Smooth muscle cell (in vitro differentiated cells): ENCODE data around the gene CAPN2. TPM values are rescaled to one million over a fixed set of nuclear protein-coding genes. Genes with fewer than 3 reads are reported as not detected.

Source experiments
- DNase-seq: peaks from one replicate; lab custom pipeline; 2025; ENCODE audit not compliant: unreplicated experiment; lab: John Stamatoyannopoulos, UW
- H2AFZ ChIP-seq: fragments of 200-600 bp; sonication (generic); 2 replicates; pipeline ENCODE4 v1.6.0; 2016; ENCODE audit warnings: antibody characterized with exemption, low read depth, mild to moderate bottlenecking
- H3F3A ChIP-seq: fragments of 200-600 bp; sonication (generic); 2 replicates; pipeline ENCODE4 v1.6.0; 2017; ENCODE audit warnings: antibody characterized with exemption, low read depth
- H3K27ac ChIP-seq: fragments of 200-600 bp; sonication (generic); 2 replicates; pipeline ENCODE4 v1.5.1; 2016; ENCODE audit warnings: low read depth, mild to moderate bottlenecking
- H3K27me3 ChIP-seq: fragments of 200-600 bp; sonication (generic); 2 replicates; pipeline ENCODE4 v1.6.1; 2016; ENCODE audit warnings: low read depth, mild to moderate bottlenecking
- H3K36me3 ChIP-seq: fragments of 200-600 bp; sonication (generic); 2 replicates; pipeline ENCODE4 v1.5.1; 2016; ENCODE audit warnings: low read depth
- H3K4me1 ChIP-seq: fragments of 200-600 bp; sonication (generic); 2 replicates; pipeline ENCODE4 v1.5.1; 2016; ENCODE audit warnings: low read depth
- H3K4me2 ChIP-seq: fragments of 200-600 bp; sonication (generic); 2 replicates; pipeline ENCODE4 v1.6.0; 2016; ENCODE audit warnings: mild to moderate bottlenecking
- H3K4me3 ChIP-seq: fragments of 200-600 bp; sonication (generic); 2 replicates; pipeline ENCODE4 v1.5.1; 2016; ENCODE audit warnings: mild to moderate bottlenecking
- H3K79me2 ChIP-seq: fragments of 200-600 bp; sonication (generic); 2 replicates; pipeline ENCODE4 v1.6.0; 2016; ENCODE audit warnings: low read depth, mild to moderate bottlenecking
- H3K9ac ChIP-seq: fragments of 200-600 bp; sonication (generic); 2 replicates; pipeline ENCODE4 v1.6.0; 2016; ENCODE audit warnings: low read depth
- H3K9me3 ChIP-seq: fragments of 200-600 bp; sonication (generic); replicated peaks from 2 replicates; pipeline ENCODE4 v1.5.1; 2016; ENCODE audit warnings: low read depth
- H4K20me1 ChIP-seq: fragments of 200-600 bp; sonication (generic); 2 replicates; pipeline ENCODE4 v1.6.0; 2016; ENCODE audit warnings: low read depth
- WGBS: methylation state at CpG from one replicate; pipeline ENCODE4 v1.1.7; 2016; ENCODE audit warnings: low lambda C conversion rate; 5-methylcytosine and 5-hydroxymethylcytosine counted together
- polyA plus RNA-seq: library from polyadenylated mRNA; unstranded; fragments of >200 nt; fragmentation: Nextera tagmentation; extraction: Ambion mirVana; gene quantifications from 2 replicates; pipeline ENCODE4 v1.2.1, GENCODE V29; 2016
- total RNA-seq: library from RNA; depleted of rRNA; stranded (reverse); fragments of >200 nt; gene quantifications from 2 replicates; pipeline ENCODE4 v1.2.3, GENCODE V29; 2014
- TF ChIP-seq, protein P1 (sequence below): fragments of 200-600 bp; sonication (generic); IDR thresholded peaks from 2 replicates; pipeline ENCODE4 v1.5.1; 2017; ENCODE audit warnings: borderline replicate concordance, mild to moderate bottlenecking, antibody characterized with exemption; ENCODE audit not compliant: insufficient read depth, poor library complexity, severe bottlenecking

CAPN2 gene
- total and polyA plus RNA-seq, 2 experiments from 2014 or later = 182 to 229 TPM

DNA sequence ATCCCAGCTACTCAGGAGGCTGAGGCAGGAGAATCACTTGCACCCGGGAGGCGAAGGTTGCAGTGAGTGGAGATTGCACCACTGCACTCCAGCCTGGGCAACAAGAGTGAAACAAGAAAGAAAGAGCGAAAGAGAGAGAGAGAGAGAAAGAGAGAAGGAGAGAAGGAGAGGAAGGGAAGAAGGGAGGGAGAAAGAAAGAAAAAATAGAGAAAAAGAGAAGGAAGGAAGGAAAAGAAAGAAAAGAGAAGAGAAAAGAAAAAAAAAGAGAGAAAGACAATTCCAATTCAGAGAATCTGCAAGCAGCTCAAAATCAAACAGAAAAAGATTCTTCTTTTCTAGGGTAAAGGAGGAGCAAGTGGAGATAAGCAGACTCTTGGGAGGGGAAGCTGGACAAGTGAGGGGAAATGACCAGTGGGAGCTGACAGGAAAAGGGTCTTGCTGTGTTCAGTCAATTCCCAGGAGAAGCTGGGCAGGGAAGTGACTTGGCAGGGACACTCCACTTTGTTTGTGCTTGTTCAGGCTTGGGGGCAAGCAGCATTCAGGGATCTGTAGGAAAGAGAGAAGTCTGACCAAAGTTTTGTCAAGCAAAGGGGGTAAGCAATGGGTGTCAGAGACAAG, 3.6 kb upstream of the CAPN2 start:
- Histone ChIP-seq H3F3A (peaks cover 34% of the 10 kb centered on the region), H2AFZ (no peak overlapping the region), H3K9ac (no peak overlapping the region), H3K36me3 (no peaks in the 10 kb centered on the region), H3K9me3 (no peaks in the 10 kb centered on the region), H3K79me2 (peaks cover 16% of the 10 kb centered on the region), H3K4me1 (peaks cover 12% of the 10 kb centered on the region), H3K27me3 (no peaks in the 10 kb centered on the region), H4K20me1 (no peaks in the 10 kb centered on the region), H3K4me3 (no peak overlapping the region), H3K27ac (peak overlapping the region; percentile 96), H3K4me2 (no peak overlapping the region)
- TF ChIP-seq, protein P1, sequence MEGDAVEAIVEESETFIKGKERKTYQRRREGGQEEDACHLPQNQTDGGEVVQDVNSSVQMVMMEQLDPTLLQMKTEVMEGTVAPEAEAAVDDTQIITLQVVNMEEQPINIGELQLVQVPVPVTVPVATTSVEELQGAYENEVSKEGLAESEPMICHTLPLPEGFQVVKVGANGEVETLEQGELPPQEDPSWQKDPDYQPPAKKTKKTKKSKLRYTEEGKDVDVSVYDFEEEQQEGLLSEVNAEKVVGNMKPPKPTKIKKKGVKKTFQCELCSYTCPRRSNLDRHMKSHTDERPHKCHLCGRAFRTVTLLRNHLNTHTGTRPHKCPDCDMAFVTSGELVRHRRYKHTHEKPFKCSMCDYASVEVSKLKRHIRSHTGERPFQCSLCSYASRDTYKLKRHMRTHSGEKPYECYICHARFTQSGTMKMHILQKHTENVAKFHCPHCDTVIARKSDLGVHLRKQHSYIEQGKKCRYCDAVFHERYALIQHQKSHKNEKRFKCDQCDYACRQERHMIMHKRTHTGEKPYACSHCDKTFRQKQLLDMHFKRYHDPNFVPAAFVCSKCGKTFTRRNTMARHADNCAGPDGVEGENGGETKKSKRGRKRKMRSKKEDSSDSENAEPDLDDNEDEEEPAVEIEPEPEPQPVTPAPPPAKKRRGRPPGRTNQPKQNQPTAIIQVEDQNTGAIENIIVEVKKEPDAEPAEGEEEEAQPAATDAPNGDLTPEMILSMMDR = no peak
- DNase-seq = no peak
- WGBS = 95% methylated on average over 3 of the region's 3 CpGs

DNA sequence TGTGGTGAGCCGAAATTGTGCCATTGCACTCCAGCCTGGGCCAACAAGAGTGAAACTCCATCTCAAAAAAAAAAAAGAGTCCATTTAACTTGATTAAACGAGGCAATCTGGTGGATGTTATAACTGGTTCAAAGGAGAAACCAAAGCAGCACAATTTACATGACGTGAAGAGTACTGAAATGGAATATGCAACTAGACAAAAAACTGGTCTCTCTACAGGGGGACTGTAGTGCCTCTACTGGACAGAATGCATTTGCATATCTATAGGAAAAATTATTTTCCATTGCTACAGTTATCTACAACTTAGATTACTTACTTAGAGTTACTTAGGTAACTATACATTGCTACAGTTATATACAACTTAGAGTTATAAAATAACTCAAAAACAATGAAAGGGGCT, 2.7 kb upstream of the CAPN2 start:
- WGBS = 87% methylated on average over 3 of the region's 3 CpGs
- H3K27me3 ChIP-seq = no peaks in the 10 kb centered on the region

DNA sequence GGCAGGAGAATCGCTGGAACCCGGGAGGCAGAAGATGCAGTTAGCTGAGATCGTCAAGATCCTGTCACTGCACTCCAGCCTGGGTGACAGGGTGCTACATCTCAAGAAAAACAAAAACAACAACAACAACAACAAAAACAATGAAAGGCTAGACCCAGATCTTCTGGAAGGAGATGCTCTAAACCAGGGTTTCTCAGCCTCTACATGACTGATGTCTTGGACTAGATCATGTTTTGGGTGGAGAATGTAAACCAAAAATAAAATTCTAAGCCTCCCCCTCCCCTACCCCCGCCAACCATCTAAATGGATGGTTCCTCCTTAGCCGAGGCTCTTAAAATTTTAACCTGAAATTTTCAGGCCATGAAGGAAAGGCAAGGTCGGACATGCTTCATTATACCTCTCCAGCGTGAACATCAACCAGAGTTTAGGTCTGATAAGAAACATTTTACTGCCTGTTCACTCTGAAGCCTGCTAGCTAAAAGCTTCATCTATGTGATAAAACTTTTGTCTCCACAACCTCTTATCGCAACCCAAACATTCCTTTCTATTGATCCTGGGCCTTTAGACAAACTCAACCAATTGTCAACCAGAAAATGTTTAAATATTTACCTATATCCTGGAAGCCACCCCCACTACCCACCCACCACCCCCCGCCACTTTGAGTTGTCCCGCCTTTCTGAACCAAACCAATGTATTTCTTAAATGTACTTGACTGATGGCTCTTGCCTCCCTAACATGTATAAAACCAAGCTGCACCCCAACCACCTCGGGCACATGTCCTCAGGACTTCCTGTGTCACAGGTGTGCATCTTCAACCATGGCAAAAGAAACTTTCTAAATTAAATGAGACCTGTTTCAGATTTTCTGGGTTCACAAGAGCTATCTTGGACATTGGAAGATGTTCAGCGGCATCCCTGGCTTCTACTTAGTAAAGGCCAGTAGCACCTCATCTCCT, 1.9 kb upstream of the CAPN2 start:
- TF ChIP-seq, protein P1 = no peak
- Histone ChIP-seq H4K20me1 (peaks cover 4% of the 10 kb centered on the region), H3F3A (peaks cover 37% of the 10 kb centered on the region), H3K27ac (no peak overlapping the region), H2AFZ (no peak overlapping the region), H3K4me3 (no peak overlapping the region), H3K27me3 (no peaks in the 10 kb centered on the region), H3K9me3 (no peaks in the 10 kb centered on the region), H3K9ac (no peak overlapping the region), H3K4me2 (no peak overlapping the region), H3K4me1 (peaks cover 16% of the 10 kb centered on the region), H3K79me2 (peaks cover 28% of the 10 kb centered on the region), H3K36me3 (no peaks in the 10 kb centered on the region)
- no peak for DNase-seq
- WGBS = 91% methylated on average over 12 of the region's 12 CpGs

More for the DNA sequence above, 2.7 kb upstream of the CAPN2 start:
- Histone ChIP-seq H3K36me3 (no peaks in the 10 kb centered on the region), H3K4me3 (no peak overlapping the region), H3K27ac (no peak overlapping the region), H2AFZ (no peak overlapping the region), H3K4me2 (no peak overlapping the region), H3F3A (peaks cover 35% of the 10 kb centered on the region), H3K9me3 (no peaks in the 10 kb centered on the region), H3K79me2 (peaks cover 24% of the 10 kb centered on the region), H3K4me1 (peaks cover 12% of the 10 kb centered on the region), H4K20me1 (peaks cover under 1% of the 10 kb centered on the region), H3K9ac (no peak overlapping the region)
- DNase-seq = no peak
- TF ChIP-seq, protein P1 = peak; percentile 56
